Lower lobe of right lung (tissue), 2 donors: ENCODE measurements around the gene RAD51B. TPM values are rescaled to one million over a fixed set of nuclear protein-coding genes. Genes with fewer than 3 reads are reported as not detected.

Experiments
- ATAC-seq, 2 donors: fragments of 200-7000 bp; cut with Tn5 transposase; one replicate each; pipeline ENCODE4 v1.9.1; 2020 to 2022; ENCODE audit warnings: mild to moderate bottlenecking in 2 of 2, moderate library complexity in 2 of 2
- DNase-seq: peaks from one replicate; pipeline ENCODE4 v3.0.0-alpha.2; 2020
- H3K27ac ChIP-seq: fragments of 200-600 bp; one replicate; pipeline ENCODE4 v1.8.0; 2022
- H3K27me3 ChIP-seq: fragments of 200-600 bp; one replicate; pipeline ENCODE4 v1.8.0; 2022; ENCODE audit warnings: low read depth
- H3K36me3 ChIP-seq: fragments of 200-600 bp; one replicate; pipeline ENCODE4 v1.8.0; 2022; ENCODE audit warnings: mild to moderate bottlenecking
- H3K4me1 ChIP-seq: fragments of 200-600 bp; one replicate; pipeline ENCODE4 v1.8.0; 2022
- H3K4me3 ChIP-seq: fragments of 200-600 bp; one replicate; pipeline ENCODE4 v1.8.0; 2022; ENCODE audit warnings: mild to moderate bottlenecking
- H3K9me3 ChIP-seq: fragments of 200-600 bp; one replicate; pipeline ENCODE4 v1.8.0; 2022
- CTCF ChIP-seq: fragments of 200-600 bp; IDR thresholded peaks from one replicate; pipeline ENCODE4 v1.8.0; 2022; ENCODE audit warnings: antibody characterized with exemption, mild to moderate bottlenecking
- intact Hi-C: fragments of 100-400 bp; cut with DNase I; formaldehyde crosslinking; loops from one replicate; pipeline ENCODE4 v1.11.0; 2022
- total RNA-seq: library from RNA; stranded (reverse); fragmentation: NEBNext Ultra II Directional; extraction: Animal tissue kit (Norgen Biotek cat#: 25700); gene quantifications from one replicate; pipeline ENCODE4 v1.2.1, GENCODE V29; 2021
- donor health status: DM: no; HTN: yes; CAD: no; lungs with severe emphysema.

The RAD51B gene
- total RNA-seq, 1 donor from 2014 or later = 22.2 TPM

- no peak overlapping the region for H3K4me3 ChIP-seq
- ATAC-seq = no peak
Measured at GRCh38 chr14:68153275-68153674, 333.7 kb downstream of the RAD51B start.

DNA sequence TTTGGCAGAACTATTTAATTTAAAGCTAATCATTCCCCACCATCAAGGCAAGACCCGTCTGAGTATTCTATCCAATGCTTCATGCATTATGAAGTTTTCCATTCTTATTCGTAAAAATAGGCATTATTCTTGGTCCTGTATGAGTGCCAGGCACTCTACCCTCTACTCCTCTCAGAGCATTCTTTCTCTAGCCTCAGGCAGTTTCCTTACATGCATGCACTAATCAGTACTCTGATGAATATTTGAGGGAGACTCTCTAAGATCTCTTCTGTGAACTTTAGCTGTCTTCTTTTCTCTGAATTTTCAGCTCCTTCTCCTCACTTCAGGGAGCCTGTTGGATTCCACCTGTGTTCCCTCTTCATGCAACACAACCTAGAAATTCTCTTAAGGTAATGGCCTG lies 334.7 kb downstream of the RAD51B start:
- H3K27me3 ChIP-seq = no peaks in the 10 kb centered on the region
- H3K4me3 ChIP-seq = no peak overlapping the region
- no peak for DNase-seq
- H3K9me3 ChIP-seq = peaks cover 6% of the 10 kb centered on the region
- ATAC-seq = no peak
- no peak for TF ChIP-seq CTCF
- no peak overlapping the region for H3K27ac ChIP-seq
- no peaks in the 10 kb centered on the region for H3K36me3 ChIP-seq
- intact Hi-C loops = no loop called here
- no peaks in the 10 kb centered on the region for H3K4me1 ChIP-seq

More at GRCh38 chr14:68153275-68153674, 333.7 kb downstream of the RAD51B start:
- Histone ChIP-seq H3K27ac (no peak overlapping the region), H3K27me3 (no peaks in the 10 kb centered on the region), H3K36me3 (no peaks in the 10 kb centered on the region), H3K4me1 (no peaks in the 10 kb centered on the region), H3K9me3 (peaks cover 6% of the 10 kb centered on the region)
- intact Hi-C loops = no loop called here
- TF ChIP-seq CTCF = no peak
- no peak for DNase-seq

DNA sequence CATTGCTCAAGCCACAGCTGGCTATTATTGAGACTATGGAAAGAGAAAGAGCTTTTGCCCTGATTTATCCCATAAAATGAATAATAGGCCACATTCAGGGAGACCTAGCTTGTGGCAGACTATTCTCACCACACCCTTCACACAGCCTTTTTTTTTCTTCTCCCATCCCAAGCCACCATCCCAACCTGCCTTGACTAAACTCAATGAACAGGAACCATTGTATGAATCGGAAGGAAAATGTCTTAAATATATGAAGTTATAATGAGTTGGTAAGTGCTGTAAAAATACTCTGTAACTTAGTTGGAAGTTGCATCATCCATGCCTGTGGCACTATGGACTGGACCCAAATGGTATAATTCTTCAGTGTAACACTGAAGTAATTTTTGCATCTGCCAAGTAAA lies 338.4 kb downstream of the RAD51B start:
- no peaks in the 10 kb centered on the region for H3K4me1 ChIP-seq
- H3K27me3 ChIP-seq = no peaks in the 10 kb centered on the region
- DNase-seq (no peak), ATAC-seq (no peak)
- H3K4me3 ChIP-seq = no peak overlapping the region
- H3K9me3 ChIP-seq = no peaks in the 10 kb centered on the region
- H3K36me3 ChIP-seq = no peaks in the 10 kb centered on the region
- intact Hi-C loops = no loop called here
- no peak for TF ChIP-seq CTCF
- no peak overlapping the region for H3K27ac ChIP-seq

DNA sequence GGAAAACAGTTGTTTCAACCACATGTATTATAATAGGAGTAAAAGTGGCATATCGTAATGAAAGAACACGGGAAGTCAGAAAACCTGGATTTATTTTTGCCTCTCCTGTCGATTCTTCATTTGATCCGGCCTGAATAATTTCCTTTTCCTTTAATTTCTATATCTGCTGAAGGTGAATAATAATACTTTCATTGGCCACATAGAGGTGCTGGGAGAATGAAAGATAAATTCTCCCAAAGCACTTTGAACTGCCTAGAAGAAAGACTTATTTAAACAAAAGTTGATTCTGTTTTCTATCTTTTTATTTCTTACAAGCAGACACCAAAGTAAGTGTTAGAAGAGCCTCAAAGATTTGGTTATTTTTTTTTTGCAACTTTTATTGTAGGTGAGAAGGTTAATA lies 339.1 kb downstream of the RAD51B start:
- ATAC-seq = no peak
- intact Hi-C loops = no loop called here
- no peaks in the 10 kb centered on the region for H3K4me1 ChIP-seq
- H3K27ac ChIP-seq = no peak overlapping the region
- H3K27me3 ChIP-seq = no peaks in the 10 kb centered on the region
- no peak for DNase-seq
- no peak overlapping the region for H3K4me3 ChIP-seq
- H3K36me3 ChIP-seq = no peaks in the 10 kb centered on the region
- no peak for TF ChIP-seq CTCF
- no peaks in the 10 kb centered on the region for H3K9me3 ChIP-seq

- no peak overlapping the region for H3K27ac ChIP-seq
- no peak for DNase-seq
- no peak for ATAC-seq
- H3K27me3 ChIP-seq = no peaks in the 10 kb centered on the region
- no peaks in the 10 kb centered on the region for H3K9me3 ChIP-seq
- no peak overlapping the region for H3K4me3 ChIP-seq
- TF ChIP-seq CTCF = no peak
- no peaks in the 10 kb centered on the region for H3K36me3 ChIP-seq
- intact Hi-C loops = no loop called here
- H3K4me1 ChIP-seq = peaks cover 11% of the 10 kb centered on the region
Measured at GRCh38 chr14:68159701-68160633, 340.4 kb downstream of the RAD51B start.
